ENCODE results near the gene BAAT. TPM values are rescaled to one million over a fixed set of nuclear protein-coding genes. Genes with fewer than 3 reads are reported as not detected.

The BAAT gene
- total and polyA plus RNA-seq, 2 of the 4 experiments (the other 2 are of a cell fraction): not detected

- Histone ChIP-seq H4K20me1 (ENCODE audit: insufficient read depth, low read length) (no peaks in the 10 kb centered on the region), H3K27me3 (ENCODE audit: control insufficient read depth, insufficient read depth, low read length) (no peaks in the 10 kb centered on the region), H3K9me3 (ENCODE audit: control insufficient read depth, insufficient read depth, low read length) (no peaks in the 10 kb centered on the region), H3K27ac (ENCODE audit: insufficient read depth, low read length) (no peak overlapping the region), H2AK5ac (ENCODE audit: low read depth, low read length) (no peak overlapping the region), H2BK5ac (ENCODE audit: low read depth, low read length, poor library complexity, severe bottlenecking) (no peak overlapping the region), H3K56ac (ENCODE audit: extremely low read depth, insufficient read depth, low read length) (no peak overlapping the region), H3K18ac (ENCODE audit: low read depth, low read length) (no peak overlapping the region), H3K4me3 (ENCODE audit: insufficient read depth, low read depth, low read length) (no peak overlapping the region), H2AK9ac (replicated peaks; ENCODE audit: low read depth, low read length, poor library complexity) (no peak overlapping the region), H2BK20ac (ENCODE audit: low read depth, low read length) (no peak overlapping the region), H3K9ac (ENCODE audit: low read depth, low read length) (no peak overlapping the region), H2BK15ac (ENCODE audit: low read depth, low read length) (no peak overlapping the region), H4K8ac (ENCODE audit: low read depth in 2 of 2, low read length in 2 of 2) (no peak overlapping the region), H4K5ac (ENCODE audit: low read depth, low read length) (no peak overlapping the region), H3K9me1 (ENCODE audit: insufficient read depth, low read length) (no peaks in the 10 kb centered on the region), H3K23ac (ENCODE audit: low read depth, low read length) (no peak overlapping the region), H2AFZ (replicated peaks; ENCODE audit: low read length, poor library complexity) (no peak overlapping the region), H3K36me3 (ENCODE audit: control insufficient read depth, insufficient read depth, low read length) (no peaks in the 10 kb centered on the region), H3K14ac (replicated peaks; ENCODE audit: low read depth, low read length) (no peak overlapping the region), H4K91ac (ENCODE audit: insufficient read depth, low read depth, low read length) (no peak overlapping the region), H3K4ac (ENCODE audit: low read depth, low read length) (no peak overlapping the region), H3K79me1 (ENCODE audit: low read depth in 1 of 2, low read length in 2 of 2) (no peaks in the 10 kb centered on the region), H3K4me1 (ENCODE audit: control insufficient read depth, insufficient read depth, low read length) (no peaks in the 10 kb centered on the region), H3K4me2 (ENCODE audit: low read depth, low read length) (no peak overlapping the region), H2BK120ac (ENCODE audit: low read depth, low read length) (no peak overlapping the region)
- TF ChIP-seq MXI1 (IDR thresholded peaks at IDR 0.05; ENCODE audit: borderline replicate concordance, low read depth, low read length): no peak
- in situ Hi-C loops (cut with MboI; ENCODE audit: low sequenced_read_pairs): no loop called here
- whole genome bisulfite sequencing, 2 experiments (ENCODE audit: extremely low coverage in 2 of 2, insufficient read length in 1 of 2): no CpG with 5 or more reads among the region's 1 CpG
- intact Hi-C loops (cut with micrococcal nuclease): no loop called here
- ChIA-PET POLR2A (ENCODE audit: unreplicated experiment) (no interaction called here), CTCF (no interaction called here)
- no peak for DNase-seq
- dilution Hi-C loops (cut with HindIII; ENCODE audit: low sequenced_read_pairs, unreplicated experiment): no loop called here
- no TSS peak for BruUV-seq (replicated peaks)
- no peak for ATAC-seq (ENCODE audit: low read depth)
Observed at GRCh38 chr9:101342595-101342994, 42.2 kb downstream of the BAAT start.

Measured in IMR-90 (cell line).